Measurements from ENCODE around the gene KRTAP9-7.
"Not testable (repeated sequence)": the region's sequence is repeated elsewhere in the genome, so short reads cannot be mapped to it uniquely, and the experiment has no call there.

KRTAP9-7 gene, protein sequence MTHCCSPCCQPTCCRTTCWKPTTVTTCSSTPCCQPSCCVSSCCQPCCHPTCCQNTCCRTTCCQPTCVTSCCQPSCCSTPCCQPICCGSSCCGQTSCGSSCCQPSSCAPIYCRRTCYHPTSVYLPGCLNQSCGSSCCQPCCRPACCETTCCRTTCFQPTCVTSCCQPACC

DNA sequence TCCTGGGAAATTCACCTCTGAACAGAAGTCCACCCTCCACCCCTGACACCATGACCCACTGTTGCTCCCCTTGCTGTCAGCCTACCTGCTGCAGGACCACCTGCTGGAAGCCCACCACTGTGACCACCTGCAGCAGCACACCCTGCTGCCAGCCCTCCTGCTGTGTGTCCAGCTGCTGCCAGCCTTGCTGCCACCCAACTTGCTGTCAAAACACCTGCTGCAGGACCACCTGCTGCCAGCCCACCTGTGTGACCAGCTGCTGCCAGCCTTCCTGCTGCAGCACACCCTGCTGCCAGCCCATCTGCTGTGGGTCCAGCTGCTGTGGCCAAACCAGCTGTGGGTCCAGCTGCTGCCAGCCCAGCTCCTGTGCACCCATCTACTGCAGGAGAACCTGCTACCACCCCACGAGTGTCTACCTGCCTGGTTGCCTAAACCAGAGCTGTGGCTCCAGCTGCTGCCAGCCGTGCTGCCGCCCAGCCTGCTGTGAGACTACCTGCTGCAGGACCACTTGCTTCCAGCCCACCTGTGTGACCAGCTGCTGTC is at the start of gene KRTAP9-7:
TSS of gene KRTAP9-7 (plus strand) at position 51 of the 543 bp plus-strand sequence. CDS start at position 51, 0 bp downstream.
- not testable (repeated sequence) for DNase-seq

DNA sequence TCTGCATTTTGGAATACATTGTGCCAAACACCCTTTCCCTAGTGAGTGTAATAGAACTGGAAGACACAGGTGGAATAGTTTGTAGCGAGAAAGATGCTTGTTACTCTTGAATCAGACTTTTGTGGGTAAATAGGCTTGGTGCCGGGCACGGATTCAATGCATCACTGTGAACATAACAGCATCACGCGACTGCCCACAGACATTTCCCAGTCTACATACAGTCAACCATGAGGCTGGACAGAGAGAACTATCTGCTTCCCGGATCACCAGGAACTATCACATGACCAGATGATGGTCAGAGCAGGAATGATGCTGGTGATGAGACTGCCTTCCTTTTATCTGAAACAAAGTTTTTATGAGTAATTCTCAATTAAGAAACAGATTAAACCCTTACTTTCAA is 49.4 kb upstream of the KRTAP9-7 start:
- no peak for DNase-seq

DNA sequence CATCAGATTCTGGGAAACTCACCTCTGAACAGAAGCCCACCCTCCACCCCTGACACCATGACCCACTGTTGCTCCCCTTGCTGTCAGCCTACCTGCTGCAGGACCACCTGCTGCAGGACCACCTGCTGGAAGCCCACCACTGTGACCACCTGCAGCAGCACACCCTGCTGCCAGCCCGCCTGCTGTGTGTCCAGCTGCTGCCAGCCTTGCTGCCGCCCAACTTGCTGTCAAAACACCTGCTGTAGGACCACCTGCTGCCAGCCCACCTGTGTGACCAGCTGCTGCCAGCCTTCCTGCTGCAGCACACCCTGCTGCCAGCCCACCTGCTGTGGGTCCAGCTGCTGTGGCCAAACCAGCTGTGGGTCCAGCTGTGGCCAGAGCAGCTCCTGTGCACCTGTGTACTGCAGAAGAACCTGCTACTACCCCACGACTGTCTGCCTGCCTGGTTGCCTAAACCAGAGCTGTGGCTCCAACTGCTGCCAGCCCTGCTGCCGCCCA is 48.9 kb upstream of the KRTAP9-7 start, which contains the start of gene KRTAP9-2:
TSS of gene KRTAP9-2 (plus strand) at position 51 of the 498 bp plus-strand sequence. CDS start at position 58, 7 bp downstream.
- not testable (repeated sequence) for DNase-seq

DNA sequence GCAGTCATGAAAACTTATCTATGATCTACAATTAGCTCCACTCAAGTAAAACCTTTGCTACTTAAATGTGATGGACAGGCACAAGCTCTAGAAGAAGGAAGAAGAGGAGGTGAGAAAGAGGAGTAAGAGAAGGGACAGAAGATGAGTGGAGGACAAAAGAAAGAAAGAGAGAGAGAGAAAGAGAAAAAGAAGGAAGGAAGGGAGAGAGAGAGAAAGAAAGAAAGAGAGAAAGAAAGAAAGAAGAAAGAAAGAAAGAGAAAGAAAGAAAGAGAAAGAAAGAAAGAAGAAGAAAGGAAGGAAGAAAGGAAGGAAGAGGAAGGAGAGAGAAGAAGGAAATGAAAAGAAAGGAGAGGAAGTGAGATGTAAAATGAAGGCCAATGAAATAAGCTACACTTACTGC is 45.4 kb upstream of the KRTAP9-7 start:
- DNase-seq = no peak

DNA sequence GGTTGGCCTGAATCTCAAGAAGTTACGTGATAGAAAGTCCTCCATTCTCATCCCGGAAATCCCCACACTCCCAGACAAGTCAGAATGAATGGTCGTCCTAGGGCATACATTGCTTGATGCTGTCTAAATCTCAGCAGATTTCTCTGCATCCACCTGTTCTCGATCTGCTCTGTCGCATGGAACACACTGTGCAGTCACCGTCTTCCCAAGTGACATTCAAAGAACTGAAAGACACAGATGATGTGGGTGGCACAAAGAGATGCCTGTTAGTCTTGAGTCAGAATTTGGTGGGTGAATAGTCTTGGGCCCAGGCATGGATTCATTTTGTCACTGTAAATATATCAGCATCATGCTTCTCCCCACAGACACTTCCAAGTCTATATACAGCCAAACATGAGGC is 43.8 kb upstream of the KRTAP9-7 start:
- DNase-seq = no peak

DNA sequence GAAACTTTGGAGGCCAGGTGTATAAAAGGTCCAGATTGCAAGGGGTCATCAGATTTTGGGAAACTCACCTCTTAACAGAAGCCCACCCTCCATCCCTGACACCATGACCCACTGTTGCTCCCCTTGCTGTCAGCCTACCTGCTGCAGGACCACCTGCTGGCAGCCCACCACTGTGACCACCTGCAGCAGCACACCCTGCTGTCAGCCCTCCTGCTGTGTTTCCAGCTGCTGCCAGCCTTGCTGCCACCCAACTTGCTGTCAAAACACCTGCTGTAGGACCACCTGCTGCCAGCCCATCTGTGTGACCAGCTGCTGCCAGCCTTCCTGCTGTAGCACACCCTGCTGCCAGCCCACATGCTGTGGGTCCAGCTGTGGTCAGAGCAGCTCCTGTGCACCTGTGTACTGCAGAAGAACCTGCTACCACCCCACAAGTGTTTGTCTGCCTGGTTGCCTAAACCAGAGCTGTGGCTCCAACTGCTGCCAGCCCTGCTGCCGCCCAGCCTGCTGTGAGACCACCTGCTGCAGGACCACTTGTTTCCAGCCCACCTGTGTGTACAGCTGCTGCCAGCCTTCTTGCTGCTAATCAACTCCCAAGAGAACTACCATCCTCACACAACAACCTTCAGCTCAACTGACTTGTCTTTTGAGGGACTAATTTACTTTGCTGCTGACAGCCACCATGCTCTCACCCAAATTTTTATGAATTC is 42.9 kb upstream of the KRTAP9-7 start, which contains the start of gene KRTAP9-3:
TSS of gene KRTAP9-3 (plus strand) at position 51 of the 707 bp plus-strand sequence. CDS start at position 104, 53 bp downstream.
- not testable (repeated sequence) for DNase-seq

DNA sequence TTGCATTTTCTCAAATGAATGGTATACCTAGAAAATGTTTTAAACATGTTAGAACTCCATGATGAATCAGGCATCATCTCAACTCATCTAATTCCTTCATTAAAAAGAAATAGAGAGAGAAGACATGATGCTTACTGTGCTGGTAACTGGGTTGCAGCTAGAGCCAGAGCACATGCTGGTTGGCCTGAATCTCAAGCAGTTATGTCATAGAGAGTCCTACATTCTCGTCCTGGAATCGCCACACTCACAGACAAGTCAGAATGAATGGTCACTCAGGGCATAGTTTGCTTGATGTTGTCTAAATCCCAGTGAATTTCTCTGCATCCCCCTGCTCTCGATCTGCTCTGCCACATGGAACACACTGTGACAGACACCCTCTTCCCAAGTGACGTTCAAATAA is 38.4 kb upstream of the KRTAP9-7 start:
- DNase-seq = not testable (repeated sequence)

DNA sequence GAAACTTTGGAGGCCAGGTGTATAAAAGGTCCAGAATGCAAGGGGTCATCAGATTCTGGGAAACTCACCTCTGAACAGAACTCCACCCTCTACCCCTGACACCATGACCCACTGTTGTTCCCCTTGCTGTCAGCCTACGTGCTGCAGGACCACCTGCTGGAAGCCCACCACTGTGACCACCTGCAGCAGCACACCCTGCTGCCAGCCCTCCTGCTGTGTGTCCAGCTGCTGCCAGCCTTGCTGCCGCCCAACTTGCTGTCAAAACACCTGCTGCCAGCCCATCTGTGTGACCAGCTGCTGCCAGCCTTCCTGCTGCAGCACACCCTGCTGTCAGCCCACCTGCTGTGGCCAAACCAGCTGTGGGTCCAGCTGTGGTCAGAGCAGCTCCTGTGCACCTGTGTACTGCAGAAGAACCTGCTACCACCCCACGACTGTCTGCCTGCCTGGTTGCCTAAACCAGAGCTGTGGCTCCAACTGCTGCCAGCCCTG is 37.5 kb upstream of the KRTAP9-7 start, which contains the start of gene KRTAP9-8:
TSS of gene KRTAP9-8 (plus strand) at position 51 of the 489 bp plus-strand sequence. CDS start at position 104, 53 bp downstream.
- DNase-seq = not testable (repeated sequence)

DNA sequence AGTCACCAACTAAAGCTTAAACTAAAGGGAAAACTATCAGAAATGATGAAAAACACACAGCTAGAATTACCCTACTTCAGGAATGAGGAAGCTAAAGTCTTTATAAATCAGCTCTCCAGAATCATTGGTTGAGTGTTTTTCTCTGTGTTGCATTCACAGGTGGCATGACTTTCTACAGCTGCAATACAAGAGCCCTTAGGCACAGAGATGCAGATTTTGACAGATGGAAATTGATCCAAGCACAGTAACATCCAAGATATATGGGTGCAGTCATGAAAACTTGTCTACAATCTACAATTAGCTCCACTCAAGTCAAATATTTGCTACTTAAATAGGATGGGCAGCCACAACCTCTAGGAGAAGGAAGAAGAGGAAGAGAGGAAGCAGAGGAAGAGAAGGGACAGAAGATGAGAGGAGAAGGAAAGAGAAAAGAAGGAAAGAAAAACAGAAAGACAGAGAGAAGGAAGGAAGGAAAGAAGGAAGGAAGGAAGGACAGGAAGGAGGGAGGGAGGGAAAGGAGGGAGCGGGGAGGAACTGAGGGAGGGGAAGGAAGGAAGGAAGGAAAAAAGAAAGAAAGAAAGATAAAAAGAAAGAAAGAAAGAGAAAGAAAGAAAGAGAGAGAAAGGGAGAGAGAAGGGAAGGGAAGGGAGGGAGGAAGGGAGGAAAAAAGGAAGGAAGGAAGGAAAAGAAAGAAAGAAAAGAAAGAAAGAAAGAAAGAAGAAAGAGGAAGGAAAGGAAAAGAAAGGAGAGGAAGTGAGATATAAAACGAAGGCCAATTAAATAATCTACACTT is 28.3 kb upstream of the KRTAP9-7 start:
- DNase-seq = not testable (repeated sequence)

DNA sequence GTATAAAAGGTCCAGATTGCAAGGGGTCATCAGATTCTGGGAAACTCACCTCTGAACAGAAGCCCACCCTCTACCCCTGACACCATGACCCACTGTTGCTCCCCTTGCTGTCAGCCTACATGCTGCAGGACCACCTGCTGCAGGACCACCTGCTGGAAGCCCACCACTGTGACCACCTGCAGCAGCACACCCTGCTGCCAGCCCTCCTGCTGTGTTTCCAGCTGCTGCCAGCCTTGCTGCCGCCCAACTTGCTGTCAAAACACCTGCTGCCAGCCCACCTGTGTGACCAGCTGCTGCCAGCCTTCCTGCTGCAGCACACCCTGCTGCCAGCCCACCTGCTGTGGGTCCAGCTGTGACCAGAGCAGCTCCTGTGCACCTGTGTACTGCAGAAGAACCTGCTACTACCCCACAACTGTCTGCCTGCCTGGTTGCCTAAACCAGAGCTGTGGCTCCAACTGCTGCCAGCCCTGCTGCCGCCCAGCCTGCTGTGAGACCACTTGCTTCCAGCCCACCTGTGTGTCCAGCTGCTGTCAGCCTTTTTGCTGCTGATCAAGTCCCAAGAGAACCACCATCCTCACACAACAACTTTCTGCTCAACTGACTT is 25.8 kb upstream of the KRTAP9-7 start, which contains the start of gene KRTAP9-4:
TSS of gene KRTAP9-4 (plus strand) at position 51 of the 604 bp plus-strand sequence. CDS start at position 85, 34 bp downstream.
- DNase-seq = not testable (repeated sequence)

DNA sequence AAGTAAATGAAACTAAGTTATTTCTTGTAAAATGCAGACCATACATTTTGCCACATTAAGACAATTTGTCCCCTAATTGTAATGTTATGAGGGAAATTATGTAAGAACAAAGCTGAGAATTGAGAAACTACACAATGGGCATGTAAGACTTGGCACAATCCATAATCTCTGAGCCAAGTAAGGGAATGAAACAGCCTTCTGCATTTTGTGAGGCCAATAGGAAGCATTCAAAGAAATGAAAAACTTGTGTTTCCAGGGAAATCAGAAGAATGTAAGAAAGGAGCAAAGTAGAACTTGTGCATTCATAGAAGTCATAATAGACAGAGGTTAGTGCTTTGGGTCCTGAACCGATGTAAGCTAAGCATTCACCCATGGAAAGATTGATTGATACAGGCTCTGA is 24.2 kb upstream of the KRTAP9-7 start:
- DNase-seq = no peak

DNA sequence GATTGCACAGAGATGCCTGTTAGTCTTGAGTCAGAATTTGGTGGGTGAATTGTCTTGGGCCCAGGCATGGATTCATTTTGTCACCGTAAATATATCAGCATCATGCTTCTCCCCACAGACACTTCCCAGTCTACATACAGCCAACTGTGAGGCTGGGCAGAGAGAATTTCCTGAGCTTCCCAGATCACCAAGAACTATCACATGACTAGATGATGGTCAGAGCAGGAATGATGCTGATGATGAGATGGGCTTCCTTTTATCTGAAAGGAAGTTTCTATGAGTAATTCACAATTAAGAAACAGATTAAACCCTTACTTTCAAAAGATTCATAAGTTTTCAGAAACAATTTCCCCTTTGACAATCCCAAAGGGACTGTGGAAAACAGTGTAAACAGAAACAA is 20.6 kb upstream of the KRTAP9-7 start:
- no peak for DNase-seq

DNA sequence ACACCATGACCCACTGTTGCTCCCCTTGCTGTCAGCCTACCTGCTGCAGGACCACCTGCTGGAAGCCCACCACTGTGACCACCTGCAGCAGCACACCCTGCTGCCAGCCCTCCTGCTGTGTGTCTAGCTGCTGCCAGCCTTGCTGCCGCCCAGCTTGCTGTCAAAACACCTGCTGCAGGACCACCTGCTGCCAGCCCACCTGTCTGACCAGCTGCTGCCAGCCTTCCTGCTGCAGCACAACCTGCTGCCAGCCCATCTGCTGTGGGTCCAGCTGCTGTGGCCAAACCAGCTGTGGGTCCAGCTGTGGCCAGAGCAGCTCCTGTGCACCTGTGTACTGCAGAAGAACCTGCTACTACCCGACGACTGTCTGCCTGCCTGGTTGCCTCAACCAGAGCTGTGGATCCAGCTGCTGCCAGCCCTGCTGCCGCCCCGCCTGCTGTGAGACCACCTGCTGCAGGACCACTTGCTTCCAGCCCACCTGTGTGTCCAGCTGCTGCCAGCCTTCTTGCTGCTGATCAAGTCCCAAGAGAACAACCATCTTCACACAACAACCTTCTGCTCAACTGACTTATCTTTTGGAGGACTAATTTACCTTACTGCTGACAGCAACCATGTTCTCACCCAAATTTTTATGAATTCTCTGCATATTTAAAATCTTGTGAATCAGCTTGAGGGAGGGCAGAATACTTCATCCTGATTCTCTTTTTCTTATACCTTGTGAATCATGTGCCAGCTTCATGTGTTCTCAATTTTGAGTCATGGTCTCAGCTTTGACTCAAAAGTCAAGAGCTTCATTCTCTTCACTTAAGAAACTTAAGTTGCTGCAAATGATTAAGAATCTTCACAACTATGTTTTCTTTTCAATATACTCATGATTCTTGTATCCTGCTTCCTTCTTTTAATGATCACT is 19.9 kb upstream of the KRTAP9-7 start, which contains the start of gene KRTAP9-9:
TSS of gene KRTAP9-9 (plus strand) at position 4 of the 910 bp plus-strand sequence.
- DNase-seq = not testable (repeated sequence)

DNA sequence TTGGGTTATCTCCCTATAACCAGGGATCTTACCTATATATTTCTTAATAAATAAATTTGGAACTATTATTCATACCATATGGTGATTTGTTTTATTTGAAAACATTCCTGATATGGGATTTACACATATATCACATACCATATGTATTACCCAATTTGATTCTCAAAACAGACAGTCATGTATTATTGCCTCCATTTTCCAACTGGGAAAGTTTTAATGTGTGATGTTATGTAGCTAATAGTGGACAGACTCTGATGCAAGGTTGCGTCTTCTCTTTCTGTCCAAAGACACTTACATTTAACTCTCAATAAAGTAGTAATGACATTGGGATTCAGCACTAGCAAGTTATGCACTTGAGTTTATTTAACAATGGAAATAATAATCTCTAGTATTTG is 19.2 kb upstream of the KRTAP9-7 start:
- DNase-seq = no peak

DNA sequence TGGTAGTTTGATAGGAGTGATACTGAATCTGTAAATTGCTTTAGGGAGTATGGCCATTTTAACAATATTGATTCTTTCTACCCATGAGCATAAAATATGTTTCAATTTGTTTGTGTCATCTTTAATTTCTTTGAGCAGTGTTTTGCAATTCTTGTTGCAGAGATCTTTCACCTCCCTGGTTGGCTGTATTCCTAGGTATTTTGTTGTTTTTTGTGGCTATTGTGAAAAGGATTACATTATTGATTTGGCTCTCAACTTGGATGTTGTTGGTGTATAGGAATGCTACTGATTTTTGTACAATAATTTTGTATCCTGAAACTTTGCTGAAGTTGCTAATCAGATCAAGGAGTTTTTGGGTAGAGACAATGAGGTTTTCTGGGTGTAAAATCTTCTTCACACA is 17.1 kb upstream of the KRTAP9-7 start:
- DNase-seq = no peak

DNA sequence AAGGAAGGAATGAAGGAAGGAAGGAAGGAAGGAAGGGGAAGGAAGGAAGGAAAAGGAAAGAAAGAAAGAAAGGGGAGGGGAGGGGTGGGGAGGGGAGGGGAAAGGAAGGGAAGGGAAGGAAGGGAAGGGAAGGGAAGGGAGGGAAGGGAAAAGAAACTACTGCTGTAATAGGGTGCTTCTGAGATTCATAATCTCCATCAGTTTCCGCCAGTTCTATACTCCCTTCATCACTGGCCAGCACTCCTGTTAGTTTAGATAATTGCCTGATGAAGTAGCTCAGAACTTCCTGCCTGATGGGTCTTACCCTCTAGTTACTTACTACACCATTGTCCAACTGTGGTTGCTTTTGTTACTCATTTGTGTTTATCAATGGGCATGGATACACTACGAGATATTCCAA is 12.3 kb upstream of the KRTAP9-7 start:
- no peak for DNase-seq

DNA sequence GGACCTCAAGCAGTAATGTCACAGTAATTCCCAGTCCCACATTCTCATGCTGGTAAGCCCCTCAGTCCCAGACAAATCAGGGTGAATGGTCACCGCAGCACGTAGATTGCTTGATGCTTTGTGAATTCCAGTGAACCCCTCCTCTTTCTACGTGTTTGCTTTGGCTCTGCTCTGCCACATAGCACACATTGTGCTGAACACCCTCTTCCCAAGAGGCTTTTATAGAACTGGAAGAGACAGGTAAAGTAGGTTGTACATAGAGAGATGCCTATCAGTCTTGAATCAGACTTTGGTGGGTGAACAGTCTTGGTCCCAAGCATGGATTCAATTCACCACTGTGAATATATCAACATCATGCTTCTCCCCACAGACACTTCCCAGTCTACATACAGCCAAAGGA is 10.9 kb upstream of the KRTAP9-7 start:
- no peak for DNase-seq

DNA sequence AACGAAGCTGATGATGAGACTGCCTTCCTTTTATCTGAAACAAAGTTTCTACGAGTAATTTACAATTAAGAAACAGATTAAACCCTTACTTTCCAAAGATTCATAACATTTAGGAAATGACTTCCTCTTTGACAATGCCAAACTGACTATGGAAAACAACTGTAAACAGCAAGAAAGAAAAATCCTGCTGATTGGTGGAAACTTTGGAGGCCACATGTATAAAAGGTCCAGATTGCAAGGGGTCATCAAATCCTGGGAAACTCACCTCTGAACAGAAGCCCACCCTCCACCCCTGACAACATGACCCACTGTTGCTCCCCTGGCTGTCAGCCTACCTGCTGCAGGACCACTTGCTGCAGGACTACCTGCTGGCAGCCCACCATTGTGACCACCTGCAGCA is 10.4 kb upstream of the KRTAP9-7 start, which contains the start of gene KRTAP9-6:
TSS of gene KRTAP9-6 (plus strand) at position 301 of the 400 bp plus-strand sequence. CDS start at position 301, 0 bp downstream.
- DNase-seq = no peak

DNA sequence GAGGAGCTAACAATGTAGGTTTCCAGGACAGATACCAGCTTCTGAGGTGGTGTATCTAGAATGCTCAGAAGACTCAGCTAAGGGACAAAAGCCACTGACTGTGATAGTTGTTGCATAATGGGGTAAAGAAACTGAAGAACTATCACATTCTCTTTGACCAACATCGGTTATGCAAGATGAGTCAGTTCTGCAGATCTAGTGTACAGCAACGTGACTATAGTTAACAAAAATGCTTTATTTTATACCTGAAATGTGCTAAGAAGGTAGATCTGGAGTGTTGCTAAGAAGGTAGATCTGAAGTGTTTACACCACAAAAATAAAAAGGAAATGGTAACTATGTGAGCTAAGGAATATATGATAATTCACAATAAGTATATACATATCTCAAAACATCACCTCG is 7.8 kb upstream of the KRTAP9-7 start:
- DNase-seq = no peak

DNA sequence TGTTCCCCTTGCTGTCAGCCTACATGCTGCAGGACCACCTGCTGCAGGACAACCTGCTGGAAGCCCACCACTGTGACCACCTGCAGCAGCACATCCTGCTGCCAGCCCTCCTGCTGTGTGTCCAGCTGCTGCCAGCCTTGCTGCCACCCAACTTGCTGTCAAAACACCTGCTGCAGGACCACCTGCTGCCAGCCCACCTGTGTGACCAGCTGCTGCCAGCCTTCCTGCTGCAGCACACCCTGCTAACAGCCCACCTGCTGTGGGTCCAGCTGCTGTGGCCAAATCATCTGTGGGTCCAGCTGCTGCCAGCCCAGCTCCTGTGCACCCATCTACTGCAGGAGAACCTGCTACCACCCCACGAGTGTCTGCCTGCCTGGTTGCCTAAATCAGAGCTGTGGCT is 4.2 kb upstream of the KRTAP9-7 start:
- DNase-seq = not testable (repeated sequence)

DNA sequence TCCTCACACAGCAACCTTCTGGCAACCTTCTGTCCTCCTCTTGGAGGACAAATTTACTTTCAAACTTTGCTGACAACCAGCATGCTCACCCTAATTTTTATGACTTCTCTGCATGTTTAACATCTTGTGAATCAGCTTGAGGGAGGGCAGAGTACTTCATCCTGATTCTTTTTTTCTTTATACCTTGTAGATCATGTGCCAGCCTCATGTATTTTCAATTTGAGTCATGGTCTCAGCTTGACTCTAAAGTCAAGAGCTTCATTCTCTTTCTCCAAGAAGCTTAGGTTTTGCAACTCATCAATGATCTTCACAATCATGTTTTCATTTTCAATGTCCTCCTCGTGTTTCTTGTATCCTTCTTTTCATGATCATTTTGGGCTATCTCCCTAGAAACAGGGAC is 3.6 kb upstream of the KRTAP9-7 start:
- DNase-seq = no peak
